Neural cell (in vitro differentiated cells): Measurements from ENCODE around the gene NEK5. TPM values are rescaled to one million over a fixed set of nuclear protein-coding genes. Genes with fewer than 3 reads are reported as not detected.
"Not testable (repeated sequence)": the region's sequence is repeated elsewhere in the genome, so short reads cannot be mapped to it uniquely, and the experiment has no call there.

ENCODE experiments used
- H2AFZ ChIP-seq: fragments of 200-600, 300-800 bp; sonication (generic), shearing (Covaris generic); 2 replicates; pipeline ENCODE4 v1.6.0; 2014; ENCODE audit warnings: low read depth, mild to moderate bottlenecking, antibody characterized with exemption, low read length, moderate library complexity
- H3F3A ChIP-seq: fragments of 200-600 bp; shearing (Covaris generic); 2 replicates; pipeline ENCODE4 v1.6.1; 2016; ENCODE audit warnings: mild to moderate bottlenecking, moderate library complexity, mixed read lengths, antibody characterized with exemption, low read length; ENCODE audit not compliant: insufficient read depth, poor library complexity, severe bottlenecking
- H3K27ac ChIP-seq: fragments of 200-600, 300-800 bp; sonication (generic), shearing (Covaris generic); 2 replicates; pipeline ENCODE4 v1.5.1; 2014; ENCODE audit warnings: mild to moderate bottlenecking, low read length, moderate library complexity
- H3K27me3 ChIP-seq: fragments of 300-800, 200-600 bp; sonication (generic), shearing (Covaris generic); 2 replicates; pipeline ENCODE4 v1.6.0; 2014; ENCODE audit warnings: mild to moderate bottlenecking, low read depth, low read length, moderate library complexity; ENCODE audit not compliant: insufficient read depth
- H3K36me3 ChIP-seq: fragments of 300-800, 200-600 bp; sonication (generic), shearing (Covaris generic); 2 replicates; pipeline ENCODE4 v1.5.1; 2014; ENCODE audit warnings: mild to moderate bottlenecking, antibody characterized with exemption, low read length, moderate library complexity; ENCODE audit not compliant: insufficient read depth
- H3K4me2 ChIP-seq: fragments of 300-800, 200-600 bp; sonication (generic), shearing (Covaris generic); 2 replicates; pipeline ENCODE4 v1.6.0; 2014; ENCODE audit warnings: mild to moderate bottlenecking, low read length
- H3K4me3 ChIP-seq: fragments of 300-800, 200-600 bp; sonication (generic), shearing (Covaris generic); 2 replicates; pipeline ENCODE4 v1.5.1; 2014; ENCODE audit warnings: mild to moderate bottlenecking, low read length, moderate library complexity
- H3K79me2 ChIP-seq: fragments of 200-600 bp; shearing (Covaris generic); replicated peaks from 2 replicates; pipeline ENCODE4 v1.6.0; 2014; ENCODE audit warnings: mild to moderate bottlenecking, low read length, moderate library complexity; ENCODE audit not compliant: insufficient read depth
- H3K9ac ChIP-seq: fragments of 300-800, 200-600 bp; sonication (generic), shearing (Covaris generic); 2 replicates; pipeline ENCODE4 v1.6.1; 2016; ENCODE audit warnings: mild to moderate bottlenecking, low read length, mixed read lengths
- H3K9me2 ChIP-seq: fragments of 200-600 bp; shearing (Covaris generic); 2 replicates; pipeline ENCODE4 v1.6.1; 2016; ENCODE audit warnings: mild to moderate bottlenecking, low read length, mixed read lengths; ENCODE audit not compliant: insufficient read depth
- H3K9me3 ChIP-seq: fragments of 200-600, 300-800 bp; sonication (generic), shearing (Covaris generic); 2 replicates; pipeline ENCODE4 v1.6.1; 2016; ENCODE audit warnings: mild to moderate bottlenecking, mixed run types, low read length, moderate library complexity, mixed read lengths
- H4K20me1 ChIP-seq: fragments of 200-600 bp; shearing (Covaris generic); 2 replicates; pipeline ENCODE4 v1.6.1; 2016; ENCODE audit warnings: mild to moderate bottlenecking, mixed run types; ENCODE audit not compliant: insufficient read depth
- CTCF ChIP-seq: fragments of 450-650 bp; IDR thresholded peaks from 2 replicates; pipeline ENCODE4 v1.5.1; 2014; ENCODE audit warnings: antibody characterized with exemption, mild to moderate bottlenecking, moderate library complexity; ENCODE audit not compliant: poor library complexity, severe bottlenecking
- EP300 ChIP-seq: fragments of 450-650 bp; conservative IDR thresholded peaks from 2 replicates; pipeline ENCODE4 v1.6.1; 2014; ENCODE audit warnings: antibody characterized with exemption, mild to moderate bottlenecking, moderate library complexity; ENCODE audit not compliant: poor library complexity, severe bottlenecking
- EZH2 ChIP-seq: fragments of 200-600, 300-800 bp; shearing (Covaris generic), sonication (generic); IDR thresholded peaks from 2 replicates; pipeline ENCODE4 v1.6.1; 2014; ENCODE audit warnings: antibody characterized with exemption, low read length, borderline replicate concordance, mild to moderate bottlenecking; ENCODE audit not compliant: insufficient read depth, poor library complexity, severe bottlenecking
- MXI1 ChIP-seq: fragments of 450-650 bp; conservative IDR thresholded peaks from 2 replicates; pipeline ENCODE4 v1.6.1; 2014; ENCODE audit warnings: antibody characterized with exemption, mild to moderate bottlenecking; ENCODE audit not compliant: poor library complexity, severe bottlenecking
- POLR2AphosphoS5 ChIP-seq: IDR thresholded peaks from 2 replicates; pipeline ENCODE4 v1.6.1; 2012
- RAD21 ChIP-seq: fragments of 450-650 bp; conservative IDR thresholded peaks from 2 replicates; pipeline ENCODE4 v1.6.1; 2014; ENCODE audit warnings: antibody characterized with exemption, mild to moderate bottlenecking, moderate library complexity
- SMC3 ChIP-seq: fragments of 450-650 bp; conservative IDR thresholded peaks from 2 replicates; pipeline ENCODE4 v1.6.1; 2014; ENCODE audit warnings: antibody characterized with exemption, mild to moderate bottlenecking, moderate library complexity; ENCODE audit not compliant: poor library complexity
- TAF1 ChIP-seq: IDR thresholded peaks from 2 replicates; pipeline ENCODE4 v1.6.1; 2012; ENCODE audit warnings: low read depth
- polyA plus RNA-seq: library from polyadenylated mRNA; depleted of rRNA; stranded (reverse); fragments of >200 nt; gene quantifications from 2 replicates; pipeline ENCODE4 v1.2.3, GENCODE V29; 2014
- TF ChIP-seq, protein P1 (sequence below): IDR thresholded peaks from 2 replicates; pipeline ENCODE4 v1.6.1; 2012; ENCODE audit warnings: borderline replicate concordance

The NEK5 gene
- polyA plus RNA-seq, 1 donor from 2014 or later = 0.43 TPM

- Histone ChIP-seq H3K4me2 (no peak overlapping the region), H3F3A (no peaks in the 10 kb centered on the region), H3K9me3 (no peaks in the 10 kb centered on the region), H3K27ac (no peak overlapping the region), H3K4me3 (no peak overlapping the region), H4K20me1 (no peaks in the 10 kb centered on the region), H3K79me2 (no peaks in the 10 kb centered on the region), H2AFZ (no peak overlapping the region), H3K9ac (no peak overlapping the region), H3K9me2 (no peaks in the 10 kb centered on the region), H3K36me3 (no peaks in the 10 kb centered on the region), H3K27me3 (no peaks in the 10 kb centered on the region)
- TF ChIP-seq RAD21 (no peak), EP300 (no peak), MXI1 (no peak), SMC3 (no peak), POLR2AphosphoS5 (no peak), CTCF (no peak), TAF1 (no peak), EZH2 (no peak)
- TF ChIP-seq, protein P1, sequence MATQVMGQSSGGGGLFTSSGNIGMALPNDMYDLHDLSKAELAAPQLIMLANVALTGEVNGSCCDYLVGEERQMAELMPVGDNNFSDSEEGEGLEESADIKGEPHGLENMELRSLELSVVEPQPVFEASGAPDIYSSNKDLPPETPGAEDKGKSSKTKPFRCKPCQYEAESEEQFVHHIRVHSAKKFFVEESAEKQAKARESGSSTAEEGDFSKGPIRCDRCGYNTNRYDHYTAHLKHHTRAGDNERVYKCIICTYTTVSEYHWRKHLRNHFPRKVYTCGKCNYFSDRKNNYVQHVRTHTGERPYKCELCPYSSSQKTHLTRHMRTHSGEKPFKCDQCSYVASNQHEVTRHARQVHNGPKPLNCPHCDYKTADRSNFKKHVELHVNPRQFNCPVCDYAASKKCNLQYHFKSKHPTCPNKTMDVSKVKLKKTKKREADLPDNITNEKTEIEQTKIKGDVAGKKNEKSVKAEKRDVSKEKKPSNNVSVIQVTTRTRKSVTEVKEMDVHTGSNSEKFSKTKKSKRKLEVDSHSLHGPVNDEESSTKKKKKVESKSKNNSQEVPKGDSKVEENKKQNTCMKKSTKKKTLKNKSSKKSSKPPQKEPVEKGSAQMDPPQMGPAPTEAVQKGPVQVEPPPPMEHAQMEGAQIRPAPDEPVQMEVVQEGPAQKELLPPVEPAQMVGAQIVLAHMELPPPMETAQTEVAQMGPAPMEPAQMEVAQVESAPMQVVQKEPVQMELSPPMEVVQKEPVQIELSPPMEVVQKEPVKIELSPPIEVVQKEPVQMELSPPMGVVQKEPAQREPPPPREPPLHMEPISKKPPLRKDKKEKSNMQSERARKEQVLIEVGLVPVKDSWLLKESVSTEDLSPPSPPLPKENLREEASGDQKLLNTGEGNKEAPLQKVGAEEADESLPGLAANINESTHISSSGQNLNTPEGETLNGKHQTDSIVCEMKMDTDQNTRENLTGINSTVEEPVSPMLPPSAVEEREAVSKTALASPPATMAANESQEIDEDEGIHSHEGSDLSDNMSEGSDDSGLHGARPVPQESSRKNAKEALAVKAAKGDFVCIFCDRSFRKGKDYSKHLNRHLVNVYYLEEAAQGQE = no peak
These were observed 25.5 kb downstream of the NEK5 start for GRCh38 chr13:52103386-52103785.

GRCh38 chr13:52102423-52102822 lies 26.4 kb downstream of the NEK5 start:
- not testable (repeated sequence) for H3K9ac ChIP-seq, H3K4me3 ChIP-seq, H3K36me3 ChIP-seq, H3K27me3 ChIP-seq, H2AFZ ChIP-seq, H3K9me3 ChIP-seq, H4K20me1 ChIP-seq, H3K79me2 ChIP-seq, H3F3A ChIP-seq, H3K27ac ChIP-seq, H3K4me2 ChIP-seq, H3K9me2 ChIP-seq

GRCh38 chr13:52097197-52097596 lies 31.7 kb downstream of the NEK5 start:
- Histone ChIP-seq H3K36me3 (no peaks in the 10 kb centered on the region), H3K4me3 (no peak overlapping the region)

More at GRCh38 chr13:52097197-52097596, 31.7 kb downstream of the NEK5 start:
- Histone ChIP-seq H3K79me2 (no peaks in the 10 kb centered on the region), H3K9ac (no peak overlapping the region), H2AFZ (no peak overlapping the region), H3F3A (no peaks in the 10 kb centered on the region), H3K27me3 (no peaks in the 10 kb centered on the region), H4K20me1 (no peaks in the 10 kb centered on the region), H3K27ac (no peak overlapping the region), H3K9me2 (no peaks in the 10 kb centered on the region), H3K9me3 (no peaks in the 10 kb centered on the region), H3K4me2 (no peak overlapping the region)
- TF ChIP-seq TAF1 = no peak
- no peak for TF ChIP-seq CTCF
- TF ChIP-seq RAD21 = no peak
- no peak for TF ChIP-seq MXI1
- TF ChIP-seq SMC3 = no peak
- no peak for TF ChIP-seq POLR2AphosphoS5
- TF ChIP-seq, protein P1 = no peak
- TF ChIP-seq EZH2 = no peak
- no peak for TF ChIP-seq EP300
